Anterior cingulate cortex (tissue), 58 donors: ENCODE measurements around the gene TMEM18.
A peak's percentile ranks its signal among the peaks of the same experiment; 100 is the strongest.
"Not testable (repeated sequence)": the region's sequence is repeated elsewhere in the genome, so short reads cannot be mapped to it uniquely, and the experiment has no call there.

Experiments used
- DNase-seq, 58 donors: peaks; one replicate each; lab custom pipeline; 2025; lab: John Stamatoyannopoulos, UW

The TMEM18 gene

DNA sequence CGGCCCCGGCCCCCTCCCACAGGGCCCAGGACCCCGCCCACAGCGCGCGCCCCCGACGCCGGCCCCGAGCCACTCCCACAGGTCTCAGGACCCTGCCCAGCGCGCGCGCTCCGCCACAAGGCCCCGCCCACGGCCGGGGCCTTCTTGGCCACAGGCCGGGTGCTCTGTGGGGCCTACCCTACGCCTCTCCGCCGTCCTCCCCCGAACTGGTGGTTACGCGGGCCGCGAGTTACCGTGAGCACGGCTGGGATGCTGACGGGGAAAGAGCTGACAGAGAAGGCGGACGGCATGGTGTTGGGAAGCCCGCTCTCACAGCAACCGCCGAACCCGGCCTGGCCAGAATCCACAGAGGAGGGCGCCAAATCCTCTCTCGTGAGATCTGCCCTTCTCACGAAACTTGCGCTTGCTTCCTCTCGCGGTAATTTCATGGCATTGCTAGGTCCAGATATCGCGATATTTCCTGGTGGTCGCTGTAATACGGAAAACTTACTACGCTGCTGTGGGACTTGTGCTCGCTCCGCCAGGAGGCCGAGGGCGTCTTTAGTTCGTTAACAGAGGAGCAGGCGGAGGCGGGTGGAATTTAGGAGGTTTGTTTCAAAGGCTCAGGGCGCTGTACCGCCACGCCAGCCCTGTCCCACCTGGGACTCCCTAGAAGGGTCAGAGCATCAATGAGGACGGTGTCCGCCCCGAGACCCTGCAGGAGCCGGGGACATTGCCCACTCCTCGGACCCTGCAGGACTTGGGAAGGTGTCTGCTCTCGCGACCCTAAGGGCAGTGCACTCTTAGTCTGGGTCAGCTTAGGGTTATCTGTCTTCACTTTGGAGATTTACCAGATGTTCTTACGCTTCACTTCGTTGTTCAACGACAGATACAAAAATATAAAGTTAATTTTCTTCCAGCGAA is at the start of gene TMEM18:
Gene TMEM18 (minus strand): TSS at position 351 of the 903 bp plus-strand sequence. CDS start 61 bp downstream, at position 290.
- DNase-seq: peak in 51 of 58 donors; percentile 78 to 100 (median 96)

DNA sequence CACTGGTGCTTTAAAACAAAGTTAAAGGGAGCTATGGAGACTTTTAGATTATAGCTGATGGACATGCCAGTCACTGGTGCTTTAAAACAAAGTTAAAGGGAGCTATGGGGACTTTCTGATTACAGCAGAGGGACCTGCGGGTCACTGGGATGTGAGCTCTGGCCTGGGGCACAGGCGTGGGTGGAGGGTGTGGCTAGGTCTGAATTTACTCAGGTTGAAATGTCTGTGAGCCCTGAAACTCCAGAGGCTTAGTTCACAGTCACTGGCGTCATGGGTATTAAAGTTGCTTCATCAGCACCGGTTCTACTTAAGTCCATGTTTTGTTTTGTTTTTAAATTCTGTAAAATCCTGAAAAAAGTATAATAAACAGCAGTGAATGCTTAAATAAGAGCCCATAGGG is 49.0 kb upstream of the TMEM18 start:
- DNase-seq: no peak

DNA sequence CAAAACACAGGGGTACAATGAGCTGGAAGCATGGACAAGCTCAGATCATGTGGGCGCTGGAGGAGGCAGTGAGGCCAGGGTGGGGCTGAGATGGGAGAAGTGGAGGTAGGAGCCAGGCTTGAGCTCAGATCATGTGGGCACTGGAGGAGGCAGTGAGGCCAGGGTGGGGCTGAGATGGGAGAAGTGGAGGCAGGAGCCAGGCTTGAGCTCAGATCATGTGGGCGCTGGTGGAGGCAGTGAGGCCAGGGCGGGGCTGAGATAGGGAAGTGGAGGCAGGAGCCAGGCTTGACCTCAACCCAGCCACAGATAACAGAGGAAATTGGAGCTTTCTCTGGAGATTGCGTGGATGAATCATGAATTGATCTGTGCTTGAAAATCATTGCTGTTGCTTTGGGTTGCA is 48.3 kb upstream of the TMEM18 start:
- no peak for DNase-seq

GRCh38 chr2:723761-724160 is 46.6 kb upstream of the TMEM18 start:
- DNase-seq: no peak

DNA sequence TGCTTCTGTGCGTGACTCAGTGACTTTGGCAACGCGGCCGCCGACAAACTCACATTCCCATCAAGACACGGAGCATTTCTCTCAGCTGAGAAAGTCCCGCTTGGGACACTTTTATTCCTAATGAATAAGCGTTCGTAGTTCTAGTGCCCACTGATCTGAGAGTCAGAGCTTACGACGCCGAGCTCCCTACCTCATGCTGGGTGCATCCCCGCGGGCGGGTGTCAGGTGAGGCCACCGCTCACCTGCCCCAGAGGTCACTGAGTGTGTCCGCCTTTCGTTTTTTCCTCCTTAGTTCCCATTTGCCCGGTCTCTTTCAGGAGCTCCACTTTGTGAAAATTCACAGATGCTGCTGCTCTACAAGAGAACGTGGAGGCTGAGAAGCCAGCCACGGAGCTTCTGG is 43.6 kb upstream of the TMEM18 start:
- DNase-seq: no peak

- DNase-seq: no peak
These were observed 42.5 kb upstream of the TMEM18 start for GRCh38 chr2:719734-720133.

DNA sequence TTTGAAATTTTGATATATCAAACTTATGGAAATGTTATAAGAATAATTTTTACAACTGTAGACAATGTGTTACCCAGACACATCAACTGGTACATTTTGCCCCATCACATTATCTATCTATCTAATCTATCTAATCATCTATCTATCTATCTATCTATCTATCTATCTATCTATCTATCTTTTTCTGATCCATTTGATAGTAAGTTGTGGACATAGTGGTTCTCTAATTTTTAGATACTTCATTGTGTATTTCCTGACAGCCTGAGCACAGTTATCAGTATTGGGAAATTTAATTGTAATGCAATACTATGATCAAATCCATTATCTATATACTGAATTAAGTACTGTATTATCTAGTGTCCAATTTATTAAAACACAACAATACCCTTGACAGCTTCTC is 42.0 kb upstream of the TMEM18 start:
- DNase-seq: no peak

GRCh38 chr2:717661-718060 is 40.5 kb upstream of the TMEM18 start:
- no peak for DNase-seq

DNA sequence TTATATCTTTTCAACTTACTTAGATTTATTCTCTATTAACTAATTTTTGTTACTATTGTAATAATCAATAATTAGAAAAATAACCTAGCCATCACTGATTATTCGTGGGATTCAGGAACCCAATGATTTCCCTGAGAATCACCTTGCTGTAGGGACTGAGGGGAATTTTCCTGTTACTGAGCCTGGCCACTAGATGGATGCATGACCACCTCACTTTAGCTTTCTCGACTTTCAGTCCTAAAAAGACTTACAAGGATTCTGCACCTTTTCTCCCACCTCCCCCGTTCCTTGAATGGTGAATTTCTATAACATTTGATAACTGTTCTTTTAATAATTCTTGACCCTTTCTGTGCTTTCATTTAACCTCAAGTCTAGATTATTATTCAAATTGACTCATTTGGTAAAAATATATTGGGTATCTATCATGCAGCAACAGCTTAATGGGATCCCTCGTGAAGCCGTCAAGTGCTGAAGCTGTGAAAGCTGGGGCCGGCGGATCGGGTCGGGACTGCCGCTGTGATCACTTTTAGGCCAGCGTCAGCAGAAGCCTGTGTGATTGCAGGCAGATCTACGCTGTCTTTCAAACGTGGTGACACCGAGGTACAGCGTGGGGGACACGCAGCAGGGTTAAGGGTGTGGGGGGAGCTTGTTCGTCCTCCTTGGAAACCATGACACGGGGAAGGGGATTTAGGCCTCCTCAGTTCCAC is 38.8 kb upstream of the TMEM18 start:
- DNase-seq: no peak

DNA sequence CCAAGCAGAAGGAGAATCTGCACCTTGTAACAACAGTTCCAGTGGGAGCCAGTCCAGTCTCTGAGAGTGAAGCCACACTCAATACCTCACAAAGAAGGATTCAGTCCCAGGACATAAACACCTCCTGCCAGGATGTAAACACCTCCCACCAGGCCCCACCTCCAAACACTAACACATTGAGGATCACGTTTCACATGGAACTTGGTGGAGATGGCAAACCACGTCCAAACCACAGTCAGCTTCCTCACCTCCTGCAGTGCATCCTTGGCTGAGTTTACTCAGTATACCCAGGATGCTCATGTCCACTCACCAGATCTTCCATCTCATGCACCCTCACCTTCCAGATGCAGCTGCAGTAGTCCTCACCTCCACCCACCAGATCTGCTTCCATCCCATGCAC is 37.8 kb upstream of the TMEM18 start:
- no peak for DNase-seq

DNA sequence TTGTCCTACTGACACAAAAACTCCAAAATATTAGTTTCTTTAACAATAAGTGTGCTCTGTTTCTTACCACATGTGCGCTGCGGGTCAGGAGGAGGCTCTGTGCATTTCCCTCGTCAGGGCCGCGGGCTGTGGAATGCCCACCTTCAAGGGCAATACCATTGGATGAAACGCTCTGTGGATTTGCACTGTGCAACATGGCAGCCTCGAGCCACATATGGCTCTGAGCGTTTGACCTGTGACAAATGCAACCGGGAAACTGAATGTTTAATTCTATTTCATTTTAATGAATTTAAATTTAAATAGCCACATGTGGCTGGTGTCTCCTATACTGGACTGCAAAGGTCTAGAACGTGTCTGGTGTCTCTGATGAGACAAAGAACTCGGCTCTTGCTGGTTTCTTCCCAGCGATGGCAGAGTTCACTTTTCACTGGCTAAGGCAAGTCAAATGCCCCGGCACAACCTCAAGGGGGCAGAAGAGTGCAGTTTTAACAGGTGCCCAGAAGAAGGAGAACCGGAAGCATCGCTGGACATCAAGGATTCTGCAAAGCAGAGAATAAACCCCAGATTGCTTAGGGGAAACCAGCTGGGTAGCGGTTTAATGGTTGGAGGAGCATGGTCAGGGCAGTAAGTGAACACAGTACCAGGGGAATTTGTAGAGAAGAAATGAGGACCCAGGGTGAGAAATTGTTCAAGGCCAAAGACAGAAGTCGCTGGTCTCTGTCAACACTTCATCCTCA is 37.0 kb upstream of the TMEM18 start:
- peak in 18 of 58 donors; percentile 9 to 51 (median 16) for DNase-seq

GRCh38 chr2:710867-711665 is 33.9 kb upstream of the TMEM18 start:
- no peak for DNase-seq

GRCh38 chr2:709138-709765 is 32.0 kb upstream of the TMEM18 start:
- peak in 15 of 58 donors; percentile 9 to 57 (median 36) for DNase-seq

DNA sequence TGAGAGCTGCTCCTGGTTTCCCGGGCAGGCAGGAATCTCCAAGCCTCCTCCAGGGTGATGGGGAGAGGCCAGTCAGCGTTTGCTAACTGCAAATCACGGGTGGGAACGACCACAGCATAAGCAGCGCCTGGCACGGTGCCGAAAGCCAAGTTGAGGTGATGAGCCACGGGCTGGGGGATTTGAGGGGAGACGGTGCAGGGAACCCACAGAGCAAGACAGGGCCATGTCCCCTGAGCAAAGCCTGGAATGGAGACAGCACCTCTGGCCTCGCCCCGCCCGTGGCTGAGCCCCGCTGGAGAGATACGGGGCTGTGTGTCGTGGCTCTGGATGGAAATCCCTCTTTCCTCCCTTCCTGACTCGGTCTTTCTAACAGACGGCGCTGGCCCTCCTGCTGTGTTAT is 31.5 kb upstream of the TMEM18 start:
- DNase-seq: no peak

DNA sequence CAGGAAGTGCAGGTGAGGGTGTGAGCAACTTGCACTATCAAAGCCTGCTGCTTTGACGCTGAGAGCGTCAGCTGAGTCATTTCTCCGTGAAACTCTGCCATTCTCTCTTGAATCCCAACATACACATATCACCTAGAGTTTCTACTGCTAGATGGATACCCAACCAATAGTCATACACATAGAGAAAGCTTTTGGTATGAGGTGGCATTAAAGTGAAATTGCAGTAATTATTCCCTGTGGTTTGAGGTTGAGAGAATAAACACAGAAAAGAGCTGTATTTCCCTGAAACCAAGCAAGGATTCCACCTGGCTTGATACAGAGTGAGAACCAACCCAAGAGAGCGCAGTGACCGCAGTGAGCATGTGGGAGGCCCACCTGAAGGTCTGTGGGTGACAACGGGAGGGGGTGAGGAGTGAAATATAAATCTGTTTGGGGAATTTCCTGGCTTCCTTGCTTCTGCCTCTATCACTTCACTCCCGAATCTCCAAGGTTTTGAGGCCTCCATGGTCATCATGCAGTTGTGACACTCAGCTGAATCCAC is 28.8 kb upstream of the TMEM18 start:
- DNase-seq: no peak

GRCh38 chr2:702765-703164 is 25.6 kb upstream of the TMEM18 start:
- not testable (repeated sequence) for DNase-seq

- DNase-seq: no peak
These were observed 19.9 kb upstream of the TMEM18 start for GRCh38 chr2:696999-697627.

DNA sequence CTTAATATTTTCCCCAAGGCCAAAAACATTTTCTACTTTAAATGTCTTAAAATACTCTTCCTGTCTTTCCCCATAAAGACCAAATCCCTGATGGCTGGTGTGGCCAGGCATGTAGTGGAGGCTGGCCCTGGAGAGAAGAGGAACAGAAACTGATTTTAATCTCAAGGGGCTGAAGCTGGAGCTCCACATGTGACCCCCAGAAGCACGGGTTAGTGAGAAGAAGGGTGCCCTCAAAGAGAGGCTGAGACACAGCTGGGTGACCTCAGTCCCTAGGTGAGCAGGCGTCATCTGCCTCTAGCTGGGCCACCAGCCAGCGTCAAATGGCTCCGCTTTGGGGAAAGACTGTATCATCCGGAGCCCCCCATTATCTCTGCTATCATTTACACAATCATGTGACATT is 19.3 kb upstream of the TMEM18 start:
- no peak for DNase-seq
